Stimulated activated CD8-positive, alpha-beta memory T cell treated with anti-CD3 and anti-CD28 coated beads, Interleukin-7, amount 100 ng/mL, for 48 hours (primary cell): ENCODE data around the gene KRTCAP2.
"Not testable (repeated sequence)": the region's sequence is repeated elsewhere in the genome, so short reads cannot be mapped to it uniquely, and the experiment has no call there.

Experiments used
- DNase-seq, 2 donors: peaks; one replicate each; pipeline ENCODE4 v3.0.0-alpha.2; 2020; ENCODE audit warnings: low read depth in 1 of 2; ENCODE audit errors: extremely low read depth in 1 of 2

The KRTCAP2 gene

GRCh38 chr1:155170806-155171205, 2.3 kb downstream of the KRTCAP2 start:
- no peak for DNase-seq

GRCh38 chr1:155170101-155170785, 2.9 kb downstream of the KRTCAP2 start:
- no peak for DNase-seq

GRCh38 chr1:155169541-155169940, 3.6 kb downstream of the KRTCAP2 start:
- DNase-seq, result no peak

GRCh38 chr1:155168456-155169210, 4.5 kb downstream of the KRTCAP2 start:
- DNase-seq, result no peak

- DNase-seq, result not testable (repeated sequence)
Observed at GRCh38 chr1:155168105-155168445, 5.0 kb downstream of the KRTCAP2 start.

GRCh38 chr1:155167166-155168104, 5.7 kb downstream of the KRTCAP2 start:
- peak; percentile 59 to 74 for DNase-seq

- DNase-seq, result no peak
Observed at GRCh38 chr1:155166471-155167165, 6.5 kb downstream of the KRTCAP2 start.

GRCh38 chr1:155166051-155166470, 7.0 kb downstream of the KRTCAP2 start:
- no peak for DNase-seq

- not testable (repeated sequence) for DNase-seq
Observed at GRCh38 chr1:155164625-155165024, 8.5 kb downstream of the KRTCAP2 start.

- DNase-seq, result not testable (repeated sequence)
Observed at GRCh38 chr1:155163785-155164184, 9.3 kb downstream of the KRTCAP2 start.

- not testable (repeated sequence) for DNase-seq
Observed at GRCh38 chr1:155162631-155163030, 10.5 kb downstream of the KRTCAP2 start.

GRCh38 chr1:155160128-155160527, 13.0 kb downstream of the KRTCAP2 start:
- DNase-seq, result no peak

- DNase-seq, result no peak
Observed at GRCh38 chr1:155158991-155159390, 14.1 kb downstream of the KRTCAP2 start.

GRCh38 chr1:155155996-155156643, 17.0 kb downstream of the KRTCAP2 start:
- not testable (repeated sequence) for DNase-seq

- DNase-seq, result no peak
Observed at GRCh38 chr1:155145491-155145890, 27.6 kb downstream of the KRTCAP2 start.

GRCh38 chr1:155141749-155142148, 31.4 kb downstream of the KRTCAP2 start:
- no peak for DNase-seq

GRCh38 chr1:155140630-155140953, 32.5 kb downstream of the KRTCAP2 start:
- no peak for DNase-seq

- peak; percentile 75 to 88 for DNase-seq
Observed at GRCh38 chr1:155139895-155140629, 33.0 kb downstream of the KRTCAP2 start, which contains the start of gene DPM3. DPM3 (minus strand) TSS chr1:155140531; CDS start chr1:155140240, 291 bp downstream.

GRCh38 chr1:155137154-155137949, 35.8 kb downstream of the KRTCAP2 start:
- DNase-seq, result no peak
